ENCODE data around the gene A4GALT. TPM values are rescaled to one million over a fixed set of nuclear protein-coding genes. Genes with fewer than 3 reads are reported as not detected.
A peak's percentile ranks its signal among the peaks of the same experiment; 100 is the strongest.

A4GALT gene
- total RNA-seq, 1 donor from 2014 or later, result not detected

GRCh38 chr22:42724062-42724461 lies 3.4 kb upstream of the A4GALT start:
- Mint-ChIP-seq H3K27me3 (peaks cover 37% of the 10 kb centered on the region), H3K4me1 (peaks cover 9% of the 10 kb centered on the region), H3K36me3 (ENCODE audit: low read depth) (no peaks in the 10 kb centered on the region), H3K4me3 (no peak overlapping the region), H3K27ac (no peak overlapping the region), H3K9me3 (no peaks in the 10 kb centered on the region)
- no peak for DNase-seq
- intact Hi-C loops (cut with micrococcal nuclease), result no loop called here

- H3K36me3 Mint-ChIP-seq (ENCODE audit: low read depth), result no peaks in the 10 kb centered on the region
- DNase-seq, result no peak
- H3K4me1 Mint-ChIP-seq, result peaks cover 13% of the 10 kb centered on the region
- no peak overlapping the region for H3K27ac Mint-ChIP-seq
- H3K9me3 Mint-ChIP-seq, result no peaks in the 10 kb centered on the region
- H3K27me3 Mint-ChIP-seq, result peaks cover 51% of the 10 kb centered on the region
- intact Hi-C loops (cut with micrococcal nuclease), result no loop called here
- H3K4me3 Mint-ChIP-seq, result peak overlapping the region; percentile 68
Observed at GRCh38 chr22:42721045-42721434, 370 bp upstream of the A4GALT start.

GRCh38 chr22:42719656-42720262 lies 911 bp downstream of the A4GALT start:
- no peaks in the 10 kb centered on the region for H3K36me3 Mint-ChIP-seq (ENCODE audit: low read depth)
- no peaks in the 10 kb centered on the region for H3K9me3 Mint-ChIP-seq
- H3K4me1 Mint-ChIP-seq, result peaks cover 13% of the 10 kb centered on the region
- intact Hi-C loops (cut with micrococcal nuclease), result no loop called here
- H3K27ac Mint-ChIP-seq, result no peak overlapping the region
- DNase-seq, result no peak
- peak overlapping the region; percentile 15 for H3K4me3 Mint-ChIP-seq
- H3K27me3 Mint-ChIP-seq, result peaks cover 53% of the 10 kb centered on the region

- DNase-seq, result no peak
- Mint-ChIP-seq H3K9me3 (no peaks in the 10 kb centered on the region), H3K4me1 (peaks cover 13% of the 10 kb centered on the region), H3K27ac (no peak overlapping the region), H3K4me3 (peak overlapping the region; percentile 15), H3K27me3 (peaks cover 54% of the 10 kb centered on the region), H3K36me3 (ENCODE audit: low read depth) (no peaks in the 10 kb centered on the region)
- intact Hi-C loops (cut with micrococcal nuclease), result no loop called here
Observed at GRCh38 chr22:42719133-42719532, 1.5 kb downstream of the A4GALT start.

- peaks cover 13% of the 10 kb centered on the region for H3K4me1 Mint-ChIP-seq
- no peaks in the 10 kb centered on the region for H3K9me3 Mint-ChIP-seq
- no peak overlapping the region for H3K4me3 Mint-ChIP-seq
- H3K27me3 Mint-ChIP-seq, result peaks cover 42% of the 10 kb centered on the region
- no peak overlapping the region for H3K27ac Mint-ChIP-seq
- no peaks in the 10 kb centered on the region for H3K36me3 Mint-ChIP-seq (ENCODE audit: low read depth)
- DNase-seq, result no peak
- intact Hi-C loops (cut with micrococcal nuclease), result no loop called here
Observed at GRCh38 chr22:42717197-42717928, 3.3 kb downstream of the A4GALT start.

GRCh38 chr22:42716649-42717127 lies 4.0 kb downstream of the A4GALT start:
- H3K27me3 Mint-ChIP-seq, result peaks cover 40% of the 10 kb centered on the region
- no peaks in the 10 kb centered on the region for H3K36me3 Mint-ChIP-seq (ENCODE audit: low read depth)
- no peak overlapping the region for H3K27ac Mint-ChIP-seq
- intact Hi-C loops (cut with micrococcal nuclease), result no loop called here
- H3K4me3 Mint-ChIP-seq, result no peak overlapping the region
- no peaks in the 10 kb centered on the region for H3K9me3 Mint-ChIP-seq
- H3K4me1 Mint-ChIP-seq, result peaks cover 13% of the 10 kb centered on the region
- DNase-seq, result no peak

GRCh38 chr22:42716221-42716620 lies 4.4 kb downstream of the A4GALT start:
- Mint-ChIP-seq H3K4me1 (peaks cover 11% of the 10 kb centered on the region), H3K4me3 (no peak overlapping the region), H3K27me3 (peaks cover 35% of the 10 kb centered on the region), H3K27ac (no peak overlapping the region), H3K9me3 (no peaks in the 10 kb centered on the region), H3K36me3 (ENCODE audit: low read depth) (no peaks in the 10 kb centered on the region)
- no peak for DNase-seq
- intact Hi-C loops (cut with micrococcal nuclease), result no loop called here

GRCh38 chr22:42714768-42715390 lies 5.8 kb downstream of the A4GALT start:
- intact Hi-C loops (cut with micrococcal nuclease), result no loop called here
- H3K36me3 Mint-ChIP-seq (ENCODE audit: low read depth), result no peaks in the 10 kb centered on the region
- peaks cover 32% of the 10 kb centered on the region for H3K27me3 Mint-ChIP-seq
- H3K4me3 Mint-ChIP-seq, result no peak overlapping the region
- peaks cover 1% of the 10 kb centered on the region for H3K9me3 Mint-ChIP-seq
- H3K27ac Mint-ChIP-seq, result no peak overlapping the region
- H3K4me1 Mint-ChIP-seq, result peaks cover 9% of the 10 kb centered on the region
- no peak for DNase-seq

- H3K36me3 Mint-ChIP-seq (ENCODE audit: low read depth), result no peaks in the 10 kb centered on the region
- peaks cover 4% of the 10 kb centered on the region for H3K4me1 Mint-ChIP-seq
- peaks cover 26% of the 10 kb centered on the region for H3K27me3 Mint-ChIP-seq
- H3K4me3 Mint-ChIP-seq, result no peak overlapping the region
- no peak for DNase-seq
- intact Hi-C loops (cut with micrococcal nuclease), result no loop called here
- H3K27ac Mint-ChIP-seq, result no peak overlapping the region
- H3K9me3 Mint-ChIP-seq, result peaks cover 3% of the 10 kb centered on the region
Observed at GRCh38 chr22:42714308-42714707, 6.4 kb downstream of the A4GALT start.

GRCh38 chr22:42711895-42712837 lies 8.5 kb downstream of the A4GALT start:
- peaks cover 3% of the 10 kb centered on the region for H3K9me3 Mint-ChIP-seq
- no peaks in the 10 kb centered on the region for H3K36me3 Mint-ChIP-seq (ENCODE audit: low read depth)
- no peaks in the 10 kb centered on the region for H3K4me1 Mint-ChIP-seq
- H3K27ac Mint-ChIP-seq, result no peak overlapping the region
- peaks cover 11% of the 10 kb centered on the region for H3K27me3 Mint-ChIP-seq
- no peak overlapping the region for H3K4me3 Mint-ChIP-seq
- intact Hi-C loops (cut with micrococcal nuclease), result no loop called here
- no peak for DNase-seq

GRCh38 chr22:42711281-42711731 lies 9.4 kb downstream of the A4GALT start:
- H3K36me3 Mint-ChIP-seq (ENCODE audit: low read depth), result no peaks in the 10 kb centered on the region
- no peak overlapping the region for H3K27ac Mint-ChIP-seq
- no peak for DNase-seq
- H3K27me3 Mint-ChIP-seq, result peaks cover 9% of the 10 kb centered on the region
- no peak overlapping the region for H3K4me3 Mint-ChIP-seq
- intact Hi-C loops (cut with micrococcal nuclease), result no loop called here
- no peaks in the 10 kb centered on the region for H3K4me1 Mint-ChIP-seq
- H3K9me3 Mint-ChIP-seq, result peaks cover 3% of the 10 kb centered on the region

- Mint-ChIP-seq H3K4me1 (no peaks in the 10 kb centered on the region), H3K36me3 (ENCODE audit: low read depth) (no peaks in the 10 kb centered on the region), H3K9me3 (peaks cover 3% of the 10 kb centered on the region), H3K27ac (no peak overlapping the region), H3K27me3 (peaks cover 6% of the 10 kb centered on the region), H3K4me3 (no peak overlapping the region)
- intact Hi-C loops (cut with micrococcal nuclease), result no loop called here
- DNase-seq, result no peak
Observed at GRCh38 chr22:42708417-42708816, 12.3 kb downstream of the A4GALT start.

GRCh38 chr22:42707496-42707895 lies 13.2 kb downstream of the A4GALT start:
- H3K27ac Mint-ChIP-seq, result no peak overlapping the region
- H3K27me3 Mint-ChIP-seq, result peaks cover 6% of the 10 kb centered on the region
- peaks cover 3% of the 10 kb centered on the region for H3K9me3 Mint-ChIP-seq
- H3K4me3 Mint-ChIP-seq, result no peak overlapping the region
- intact Hi-C loops (cut with micrococcal nuclease), result no loop called here
- H3K36me3 Mint-ChIP-seq (ENCODE audit: low read depth), result no peaks in the 10 kb centered on the region
- H3K4me1 Mint-ChIP-seq, result no peaks in the 10 kb centered on the region
- no peak for DNase-seq
